Superior temporal gyrus (tissue), 1 donor: ENCODE results near the gene LRP1B.

Experiments
- DNase-seq: peaks from one replicate; pipeline ENCODE4 v3.0.0-alpha.2; 2016; ENCODE audit errors: extremely low spot score

Gene LRP1B

DNA sequence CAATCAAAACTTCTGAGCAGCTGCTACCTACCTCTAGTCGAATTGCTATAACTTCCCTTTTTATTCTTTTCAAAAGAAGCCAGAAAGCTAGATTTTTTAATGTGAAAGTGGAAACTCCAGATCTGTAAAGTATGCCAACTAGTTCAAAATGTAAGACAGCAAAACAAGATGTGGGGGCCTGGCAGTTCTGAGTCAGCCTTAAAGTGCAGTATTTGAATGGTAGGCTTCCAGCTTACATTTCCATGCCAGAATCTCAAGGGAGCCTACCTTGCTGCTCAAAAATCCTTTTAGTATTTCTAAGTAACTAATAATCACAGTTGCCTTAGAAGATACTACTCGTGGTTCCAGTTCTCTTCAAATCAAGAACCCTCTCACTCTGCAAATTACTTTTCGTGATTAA, 1288.7 kb downstream of the LRP1B start:
- DNase-seq, result peak; percentile 26

DNA sequence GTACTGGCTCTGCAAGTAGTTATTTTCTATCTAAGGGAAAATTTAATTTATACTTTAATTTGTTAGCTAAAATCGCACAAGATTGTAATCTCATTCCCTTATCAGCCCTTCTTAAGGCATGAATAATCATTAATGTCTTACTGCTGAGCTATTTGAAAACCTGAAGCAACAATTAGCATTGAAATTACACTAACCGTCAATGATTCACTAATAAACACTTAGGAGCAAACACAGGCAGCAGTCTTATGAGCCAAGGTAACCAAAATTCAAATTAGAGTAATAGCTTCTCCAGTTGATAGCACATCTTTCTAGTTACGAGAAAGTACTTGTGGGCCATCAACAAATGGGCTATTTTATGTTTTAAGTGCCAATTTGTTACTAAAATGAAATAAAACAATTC, 1289.7 kb downstream of the LRP1B start:
- no peak for DNase-seq

DNA sequence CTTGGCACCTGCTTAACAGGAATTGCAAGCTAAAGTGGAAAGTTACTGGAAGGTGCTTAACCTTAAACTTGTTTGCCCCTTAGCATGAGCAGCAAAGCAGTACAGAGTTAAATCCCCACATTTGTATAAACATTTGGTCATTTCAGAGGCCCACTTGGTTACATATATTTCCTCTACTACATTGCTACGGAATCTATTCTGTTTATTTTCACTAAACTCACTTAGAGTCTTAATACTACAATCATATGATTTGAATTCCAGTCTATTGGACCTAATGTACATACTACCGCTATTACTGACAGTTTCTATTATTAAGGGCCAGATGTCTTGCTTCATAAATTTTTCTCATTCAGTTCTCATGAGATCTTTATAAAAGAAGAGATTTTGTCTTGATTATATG, 1294.0 kb downstream of the LRP1B start:
- no peak for DNase-seq

DNA sequence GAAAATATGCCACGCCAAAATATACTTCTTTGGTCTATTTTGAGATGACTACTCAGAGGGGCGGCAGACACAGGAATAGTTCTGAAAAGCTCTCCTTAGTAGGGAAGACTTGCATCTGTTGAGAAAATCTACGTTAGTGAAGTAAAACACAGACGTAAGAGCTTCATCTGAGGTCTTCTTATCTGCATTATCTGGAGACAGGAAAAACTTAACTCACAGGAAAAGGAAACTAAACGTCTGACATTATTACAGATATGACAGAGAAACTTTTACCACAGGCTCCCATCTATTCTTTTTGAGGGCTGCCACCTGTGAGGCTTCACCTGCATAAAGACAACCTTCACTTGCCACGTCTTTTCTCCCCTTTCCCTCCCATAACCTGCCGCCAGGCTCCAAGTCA, 1295.7 kb downstream of the LRP1B start:
- no peak for DNase-seq

DNA sequence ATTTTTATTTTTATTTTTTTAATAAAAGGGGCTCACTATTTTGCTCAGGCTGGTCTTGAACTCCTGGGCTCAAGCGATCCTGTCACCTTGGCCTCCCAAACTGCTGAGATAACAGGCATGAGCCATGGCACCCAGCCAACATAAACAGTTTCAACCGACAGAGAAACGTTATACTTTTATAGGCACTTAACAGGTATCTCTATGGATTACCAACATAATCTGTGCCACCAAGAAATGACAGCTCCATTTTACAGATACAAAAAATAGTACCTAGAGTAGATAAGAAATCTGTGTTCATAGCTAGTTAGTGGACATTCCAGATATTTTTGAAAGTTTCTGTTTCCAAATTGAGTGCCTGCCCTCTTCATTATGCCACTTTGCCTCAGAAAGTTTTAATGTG, 1316.7 kb downstream of the LRP1B start:
- no peak for DNase-seq

DNA sequence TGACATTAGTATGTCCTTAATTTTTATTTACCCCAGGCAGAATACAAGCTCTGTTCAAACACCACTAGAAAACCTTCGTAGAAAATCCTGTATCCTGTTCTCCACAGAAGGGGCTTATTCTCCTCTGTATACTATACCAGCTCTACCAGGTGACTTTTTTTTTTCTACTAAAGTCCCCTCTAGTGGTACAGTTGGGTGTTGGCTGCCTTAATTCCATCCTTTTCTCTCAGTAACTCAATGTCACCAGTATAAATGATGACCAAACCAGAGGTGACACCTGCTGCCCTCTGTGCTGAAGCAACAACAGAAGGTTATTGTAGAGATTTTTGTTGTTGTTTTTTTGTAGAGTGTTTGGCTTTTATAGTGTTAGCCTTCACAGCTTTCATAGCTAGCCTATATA, 1322.0 kb downstream of the LRP1B start:
- no peak for DNase-seq

DNA sequence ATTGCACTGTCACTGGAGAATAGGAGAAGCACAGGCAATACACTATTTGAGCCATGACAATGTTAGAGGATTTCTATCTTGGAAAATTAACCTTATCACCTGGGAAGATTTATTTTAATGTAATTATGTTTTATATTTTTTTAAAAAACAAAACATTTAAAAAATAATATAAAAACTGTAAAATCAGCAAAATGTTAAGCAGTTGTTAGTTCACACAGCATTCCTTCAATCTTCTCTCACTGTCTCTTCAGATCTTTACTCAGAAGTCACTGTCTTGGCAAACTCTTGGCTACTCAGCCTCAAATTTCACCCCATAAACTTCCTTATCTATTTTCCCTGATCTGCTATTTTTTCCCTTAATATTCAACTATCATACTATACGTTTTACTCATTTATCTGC, 1322.6 kb downstream of the LRP1B start:
- DNase-seq, result no peak

DNA sequence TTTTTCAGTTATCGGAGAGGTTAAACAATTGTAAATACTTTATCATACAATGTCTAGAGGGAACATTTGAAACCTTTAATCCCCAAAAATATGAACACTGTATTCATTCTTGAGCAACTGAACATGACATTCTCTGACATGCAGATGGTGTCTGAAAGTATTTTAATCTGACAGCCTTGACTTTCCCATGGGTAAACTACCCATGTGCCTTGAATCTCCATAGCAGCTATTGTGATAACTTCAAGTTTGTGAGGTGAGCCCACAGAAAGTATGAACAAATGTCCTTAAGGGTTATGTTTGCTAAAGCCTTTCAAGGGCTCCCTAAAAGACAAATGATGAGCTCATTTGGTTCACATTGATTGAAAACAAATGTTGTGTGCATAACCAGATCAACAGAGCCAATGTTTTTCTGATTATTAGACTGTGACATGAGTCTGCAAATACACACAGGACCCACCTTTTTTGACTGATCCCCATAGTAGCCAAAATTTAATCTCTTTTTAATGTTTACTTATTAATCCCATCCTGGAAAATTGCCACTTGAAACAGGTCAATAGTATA, 1326.0 kb downstream of the LRP1B start:
- DNase-seq, result no peak

DNA sequence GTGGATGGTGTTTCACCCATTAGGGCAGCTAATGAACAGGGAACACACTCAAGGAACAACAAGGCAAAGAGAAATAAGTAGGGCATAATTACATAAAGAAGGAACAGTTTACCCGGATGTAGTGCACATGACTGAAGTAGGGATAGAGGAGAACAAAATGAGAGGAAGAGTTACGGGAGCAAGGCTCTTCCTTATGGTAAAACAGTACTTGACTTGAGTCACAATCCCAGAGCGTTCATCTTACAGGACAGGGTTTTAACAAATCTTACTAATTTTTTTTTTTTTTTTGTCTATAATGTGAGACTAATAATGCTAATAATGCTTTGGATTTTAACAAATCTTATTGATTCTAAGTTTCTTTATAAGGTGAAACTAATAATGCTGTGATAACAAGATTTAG, 1329.5 kb downstream of the LRP1B start:
- no peak for DNase-seq

DNA sequence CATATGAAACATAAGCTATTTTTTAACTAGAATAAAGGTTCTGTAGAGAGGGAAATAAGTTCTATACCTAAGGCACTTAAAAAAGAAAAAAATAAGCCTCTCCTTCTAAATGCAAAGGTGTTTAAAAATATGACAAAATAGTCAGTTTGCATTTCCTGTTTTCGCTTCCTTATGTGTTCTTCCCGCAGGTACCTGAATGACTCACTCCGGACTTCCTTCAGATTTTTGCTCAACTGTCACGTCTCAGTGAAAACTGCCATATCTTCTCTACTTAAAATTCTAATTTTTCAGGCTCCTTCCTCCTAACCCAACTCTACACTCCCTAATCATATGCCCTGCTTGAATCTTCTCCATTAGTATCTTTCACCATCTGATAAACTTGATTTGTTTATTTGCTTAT, 1333.1 kb downstream of the LRP1B start:
- no peak for DNase-seq

DNA sequence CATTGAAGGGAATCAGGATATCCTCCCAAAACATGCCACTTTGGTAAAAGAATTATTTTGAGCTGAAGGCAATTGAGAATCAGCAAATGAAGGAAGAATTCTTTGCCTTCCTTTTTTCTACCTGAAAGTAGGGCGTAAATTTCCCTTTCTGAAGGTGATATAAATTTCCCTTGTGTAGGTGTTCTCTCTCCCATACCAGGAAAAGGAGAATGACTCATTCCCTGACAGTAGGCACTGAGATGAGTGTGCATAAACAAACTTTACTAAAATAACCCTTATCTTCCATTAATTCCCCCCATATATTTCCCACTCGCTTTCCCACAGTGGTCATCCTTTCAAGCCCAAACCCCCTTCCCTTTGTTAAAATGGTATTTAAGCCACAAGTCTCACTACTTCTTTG, 1339.0 kb downstream of the LRP1B start:
- no peak for DNase-seq

DNA sequence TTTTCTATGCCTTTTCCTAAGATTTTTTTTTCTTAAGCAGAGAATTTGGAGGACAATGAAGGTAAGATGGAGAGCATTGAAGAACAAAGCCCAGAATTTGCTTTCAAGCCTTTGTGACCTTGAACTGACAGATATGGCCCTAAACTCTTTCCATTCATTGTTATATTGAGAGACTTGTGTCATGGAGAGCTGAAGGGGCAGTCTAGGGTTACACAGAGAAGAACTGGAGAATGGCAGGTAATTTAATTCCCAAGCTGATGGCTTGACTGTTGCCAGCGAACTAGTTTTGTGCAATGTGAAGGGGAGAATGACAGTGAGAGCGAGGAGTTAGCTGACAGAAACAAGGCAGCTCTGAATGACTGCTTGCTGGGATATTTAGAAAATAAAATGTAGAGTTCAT, 1344.2 kb downstream of the LRP1B start:
- DNase-seq, result no peak

DNA sequence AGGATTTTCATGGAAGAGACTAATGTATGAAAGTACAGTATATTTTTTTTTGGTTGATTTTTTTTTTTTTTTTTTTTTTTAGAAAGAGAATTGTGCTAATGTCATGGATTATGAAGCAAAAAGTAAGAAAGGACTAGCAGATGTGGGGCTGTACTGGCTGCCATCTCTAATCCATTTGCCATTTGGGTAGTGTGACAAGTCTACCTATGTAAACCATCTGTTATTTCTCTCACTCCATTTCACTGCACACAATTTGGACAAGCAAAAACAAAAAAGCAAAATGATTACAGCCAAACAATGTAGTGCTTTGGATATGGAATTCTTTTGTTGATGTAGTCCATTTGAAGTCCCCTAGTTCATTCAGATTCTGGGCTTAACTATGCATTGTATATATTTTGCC, 1355.4 kb downstream of the LRP1B start:
- no peak for DNase-seq

DNA sequence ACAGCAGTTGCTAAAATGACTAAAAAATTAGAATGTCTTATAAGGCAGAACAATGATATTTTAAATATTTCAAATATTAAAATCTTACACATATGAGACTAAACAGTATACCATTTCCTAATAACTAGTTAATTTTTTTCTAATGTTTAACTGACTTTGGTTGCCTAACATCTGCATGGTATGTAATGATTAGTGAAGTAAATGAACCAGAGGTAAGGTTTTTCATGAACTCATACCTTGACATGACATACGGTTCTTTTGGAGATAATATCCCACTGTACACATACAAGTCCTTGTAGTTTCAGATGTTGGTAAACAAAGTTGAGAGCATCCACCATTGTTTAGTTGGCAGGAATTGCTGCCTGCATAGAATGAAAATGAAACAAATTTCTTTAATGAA, 1360.2 kb downstream of the LRP1B start:
- no peak for DNase-seq

DNA sequence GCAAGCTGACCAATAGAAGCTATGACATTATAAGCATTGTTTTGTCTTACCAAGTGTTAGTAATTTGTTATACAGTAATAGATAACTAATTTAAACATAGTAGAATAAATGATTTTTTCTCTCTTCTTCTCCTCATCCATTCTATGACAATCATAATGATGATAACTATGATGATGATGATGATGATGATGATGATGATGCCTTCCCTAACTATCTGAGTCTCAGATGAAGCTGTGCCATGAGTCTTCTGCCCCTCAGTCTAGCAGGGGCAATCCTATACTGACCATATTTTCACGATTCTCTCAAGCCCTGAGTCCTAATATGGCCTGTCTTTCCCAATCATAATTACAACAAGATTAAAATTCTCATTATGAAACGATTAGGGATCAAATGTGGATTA, 1369.0 kb downstream of the LRP1B start:
- DNase-seq, result no peak

DNA sequence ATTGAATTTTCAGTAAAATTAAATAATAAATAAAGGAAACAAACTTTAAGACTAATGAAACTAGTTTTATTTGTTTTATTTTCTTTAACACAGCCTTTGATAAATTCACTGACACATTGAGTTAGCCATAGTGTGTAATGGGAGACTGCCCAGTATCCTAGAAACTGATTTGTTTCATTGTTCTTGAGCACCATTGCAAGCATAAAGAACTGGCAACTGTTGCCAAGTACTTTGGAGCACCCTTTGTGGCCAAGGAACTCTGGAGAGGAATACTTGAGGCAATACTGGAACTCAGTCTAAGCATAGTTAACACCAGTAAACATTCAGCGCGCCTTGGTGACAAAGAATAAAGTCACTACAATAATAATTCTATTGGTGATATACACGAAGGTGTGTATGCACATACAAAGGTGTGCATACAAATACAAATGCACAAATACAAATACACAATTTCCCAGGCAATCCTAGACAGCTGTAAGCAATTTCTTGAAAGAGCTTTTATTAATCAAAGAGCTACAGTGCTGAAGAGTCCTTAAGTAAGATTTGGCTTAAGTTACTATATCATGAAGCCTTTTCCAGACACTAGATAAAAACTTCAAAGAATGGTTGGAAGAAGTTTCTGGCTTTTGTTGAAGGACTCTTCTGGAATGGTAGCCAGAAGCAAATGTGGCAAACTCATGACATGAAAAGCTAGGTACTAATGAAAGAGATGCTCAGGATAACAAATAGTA, 1371.2 kb downstream of the LRP1B start:
- peak; percentile 16 for DNase-seq

DNA sequence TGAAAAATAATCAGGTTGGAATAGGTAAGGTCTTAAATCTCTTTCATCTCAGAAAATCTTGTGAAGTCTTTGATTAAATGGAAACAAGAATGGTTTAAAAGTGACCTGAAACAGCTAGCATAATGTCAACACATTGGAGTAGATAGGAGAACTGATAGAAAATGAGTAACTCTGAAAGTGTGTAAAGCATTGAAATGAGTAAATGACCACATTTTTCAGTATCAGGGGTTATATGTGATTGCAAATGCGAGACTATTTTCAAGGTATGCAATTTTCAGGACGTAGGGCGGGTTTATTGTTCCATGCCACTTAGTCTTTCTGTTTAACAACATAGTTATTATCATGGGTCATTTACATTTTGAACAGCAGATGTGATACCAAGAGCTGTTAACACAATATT, 1383.2 kb downstream of the LRP1B start:
- DNase-seq, result no peak

DNA sequence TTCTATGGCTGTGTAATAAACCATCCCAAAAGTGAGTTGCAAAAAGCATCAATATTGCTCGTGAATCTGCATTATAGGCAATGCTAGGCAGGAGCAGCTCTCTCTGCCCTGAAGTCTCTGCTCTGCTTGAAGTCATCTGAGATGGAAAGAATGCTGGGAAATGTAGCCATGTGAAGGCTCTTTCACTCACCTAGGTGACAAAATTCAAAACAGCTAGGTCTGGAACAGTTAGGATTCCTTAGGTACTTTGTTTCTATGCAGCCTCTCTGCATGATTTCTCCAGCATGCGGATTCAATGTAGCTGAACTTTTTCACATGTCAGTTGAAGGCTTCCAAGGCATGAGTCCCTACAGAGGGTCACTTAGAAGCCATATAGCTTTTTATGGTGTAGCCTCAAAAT, 1383.7 kb downstream of the LRP1B start:
- no peak for DNase-seq

DNA sequence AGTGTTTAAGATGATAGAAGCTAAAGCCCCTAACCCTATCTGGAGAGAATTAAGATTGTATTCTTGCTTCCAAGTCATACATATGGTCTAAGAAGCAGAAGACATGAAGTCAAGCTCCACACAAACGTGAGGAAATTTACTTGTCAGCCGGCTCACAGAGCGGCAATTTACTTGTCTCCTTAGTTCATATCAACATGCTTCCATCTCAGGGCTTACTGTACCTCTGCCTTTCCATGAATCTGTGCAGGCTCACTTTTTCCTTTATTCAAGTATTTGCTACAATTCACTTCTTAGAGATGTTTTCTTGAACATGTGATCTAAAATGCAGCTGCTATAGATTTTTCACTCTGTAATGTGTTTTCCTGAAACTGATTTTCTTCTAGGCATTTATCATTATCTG, 1386.4 kb downstream of the LRP1B start:
- no peak for DNase-seq

DNA sequence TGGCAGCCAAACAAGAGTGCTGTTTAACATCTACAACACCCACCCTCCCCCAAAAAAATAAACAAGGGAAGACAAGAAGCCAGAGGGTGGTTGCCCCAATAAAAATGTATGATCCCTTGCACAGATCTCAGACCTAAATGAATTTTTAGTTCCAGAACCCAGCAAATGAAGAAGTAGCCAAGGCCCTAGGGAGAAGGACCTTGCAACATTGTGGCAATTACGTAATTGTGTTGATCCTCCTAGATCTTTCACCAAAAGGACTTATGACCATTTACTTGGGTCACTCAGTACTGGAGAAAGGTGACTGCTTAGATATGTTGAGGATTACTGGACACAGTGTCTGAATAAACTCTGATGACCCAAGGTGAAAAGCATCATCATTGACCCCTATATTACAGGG, 1393.8 kb downstream of the LRP1B start:
- DNase-seq, result no peak

DNA sequence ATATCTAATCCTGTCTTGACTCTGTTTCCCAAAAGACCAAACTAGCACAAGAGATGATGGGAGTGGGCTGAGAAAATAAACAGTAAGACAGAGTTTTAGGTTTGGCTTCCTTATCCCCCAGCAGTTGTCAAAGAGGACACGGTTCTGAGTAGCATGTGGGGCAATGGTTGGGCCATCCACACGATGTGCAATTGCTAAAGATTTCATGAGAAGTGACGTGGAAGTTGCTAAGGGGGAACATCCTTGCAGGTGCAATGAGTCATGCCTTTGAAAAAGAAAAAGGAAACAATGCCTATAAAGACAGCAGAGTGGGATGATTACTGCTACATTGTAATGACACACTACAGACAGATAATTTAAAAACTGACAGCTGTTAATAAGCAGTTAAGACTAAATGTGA, 1395.8 kb downstream of the LRP1B start:
- no peak for DNase-seq

DNA sequence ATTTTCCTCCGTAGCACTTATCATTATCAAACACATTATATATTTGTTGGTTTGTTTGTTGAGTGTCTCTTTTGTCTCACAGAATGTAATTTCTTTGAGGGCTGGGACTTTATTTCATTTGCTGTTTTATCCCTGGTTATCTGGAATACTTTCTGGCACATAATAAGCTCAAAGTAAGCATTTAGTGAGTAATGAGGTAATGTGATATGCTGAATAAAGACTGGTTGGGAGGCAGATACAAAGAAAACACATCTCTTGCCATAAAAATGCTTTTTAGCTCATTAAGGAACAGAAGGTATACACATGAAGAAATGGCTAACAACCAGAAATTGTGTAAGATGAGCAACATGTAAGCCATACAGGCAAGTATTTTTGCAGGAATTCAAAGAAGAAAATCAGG, 1411.8 kb downstream of the LRP1B start:
- DNase-seq, result no peak

DNA sequence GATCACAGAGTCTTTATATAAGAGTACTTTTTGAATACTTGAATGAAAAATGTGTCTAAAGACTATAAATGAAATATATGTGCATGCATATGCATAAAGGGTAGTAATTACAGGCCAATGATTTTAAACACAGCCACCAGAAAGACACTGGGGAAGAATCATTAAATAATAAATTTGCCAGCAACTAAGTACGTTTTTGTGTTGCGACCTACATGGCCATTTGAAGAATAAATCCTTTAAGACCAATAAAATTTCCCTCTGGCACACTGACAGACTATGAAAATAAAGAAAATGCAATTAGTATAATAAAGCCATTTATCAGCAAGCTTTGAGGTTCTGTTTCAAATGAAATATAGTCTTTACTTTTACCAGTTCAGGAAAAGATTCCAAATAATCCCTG, 1413.3 kb downstream of the LRP1B start:
- DNase-seq, result no peak

DNA sequence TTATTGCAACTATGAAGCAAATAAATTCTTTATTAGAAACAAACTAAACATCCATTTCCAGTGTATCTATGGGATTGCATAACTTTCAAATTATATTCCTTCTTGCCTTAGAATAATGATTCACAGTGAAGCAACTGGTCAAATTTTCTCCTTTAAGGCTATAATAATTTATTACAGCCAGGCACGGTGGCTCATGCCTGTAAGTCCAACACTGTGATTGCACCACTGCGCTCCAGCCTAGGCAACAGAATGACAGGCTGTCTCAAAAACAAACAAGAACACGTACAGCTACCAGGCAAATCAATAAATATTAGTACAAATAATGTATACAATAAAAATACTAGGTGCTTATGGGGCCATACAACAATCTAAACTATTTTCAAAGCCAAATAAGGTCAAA, 1416.2 kb downstream of the LRP1B start:
- no peak for DNase-seq
